ENCODE results near the gene SRSF12.
"Not testable (repeated sequence)": the region's sequence is repeated elsewhere in the genome, so short reads cannot be mapped to it uniquely, and the experiment has no call there.

Gene SRSF12

DNA sequence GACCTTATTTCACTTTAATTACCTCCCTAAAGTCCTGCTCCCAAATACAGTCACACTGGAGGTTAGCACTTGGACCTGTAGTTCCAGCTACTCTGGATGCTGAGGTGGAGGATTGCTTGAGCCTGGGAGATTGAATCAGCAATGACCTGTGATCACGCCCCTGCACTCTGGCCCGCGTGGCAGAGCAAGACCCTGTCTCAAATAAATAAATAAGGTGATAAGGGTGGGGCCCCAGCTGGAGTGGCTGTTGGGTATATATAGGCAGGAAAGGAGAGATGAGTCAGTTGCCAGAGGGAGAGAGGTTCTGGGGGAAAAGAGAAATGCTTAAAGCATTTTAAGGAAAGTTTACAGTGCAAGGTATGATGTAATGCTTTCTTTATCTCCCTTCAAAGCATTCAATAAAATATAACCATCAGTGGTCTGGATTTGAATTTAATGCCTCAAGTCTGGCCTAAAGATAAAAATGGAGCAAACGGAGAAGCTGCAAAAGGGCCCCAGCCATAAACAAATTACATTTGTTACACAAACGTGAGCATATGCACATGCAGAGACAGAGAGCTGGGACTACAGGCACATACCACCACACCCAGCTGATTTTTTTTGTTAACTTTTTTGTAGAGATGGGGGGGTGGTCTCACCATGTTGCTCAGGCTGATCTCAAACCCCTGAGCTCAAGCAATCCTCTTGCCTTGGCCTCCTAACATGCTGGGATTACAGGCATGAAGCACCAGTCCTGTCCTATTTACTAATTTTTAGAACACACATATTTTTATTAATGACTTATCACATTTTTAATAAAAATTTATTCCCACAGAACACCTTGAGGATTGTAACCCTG lies 21.9 kb upstream of the SRSF12 start:
- DNase-seq (ENCODE audit: low spot score), result no peak
- TF ChIP-seq, protein P1, sequence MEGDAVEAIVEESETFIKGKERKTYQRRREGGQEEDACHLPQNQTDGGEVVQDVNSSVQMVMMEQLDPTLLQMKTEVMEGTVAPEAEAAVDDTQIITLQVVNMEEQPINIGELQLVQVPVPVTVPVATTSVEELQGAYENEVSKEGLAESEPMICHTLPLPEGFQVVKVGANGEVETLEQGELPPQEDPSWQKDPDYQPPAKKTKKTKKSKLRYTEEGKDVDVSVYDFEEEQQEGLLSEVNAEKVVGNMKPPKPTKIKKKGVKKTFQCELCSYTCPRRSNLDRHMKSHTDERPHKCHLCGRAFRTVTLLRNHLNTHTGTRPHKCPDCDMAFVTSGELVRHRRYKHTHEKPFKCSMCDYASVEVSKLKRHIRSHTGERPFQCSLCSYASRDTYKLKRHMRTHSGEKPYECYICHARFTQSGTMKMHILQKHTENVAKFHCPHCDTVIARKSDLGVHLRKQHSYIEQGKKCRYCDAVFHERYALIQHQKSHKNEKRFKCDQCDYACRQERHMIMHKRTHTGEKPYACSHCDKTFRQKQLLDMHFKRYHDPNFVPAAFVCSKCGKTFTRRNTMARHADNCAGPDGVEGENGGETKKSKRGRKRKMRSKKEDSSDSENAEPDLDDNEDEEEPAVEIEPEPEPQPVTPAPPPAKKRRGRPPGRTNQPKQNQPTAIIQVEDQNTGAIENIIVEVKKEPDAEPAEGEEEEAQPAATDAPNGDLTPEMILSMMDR (IDR thresholded peaks at IDR 0.05; ENCODE audit: borderline replicate concordance, control extremely low read depth, extremely low read depth, insufficient read depth, missing control alignments), result no peak
- in situ Hi-C loops (cut with MboI; ENCODE audit: low sequenced_read_pairs, unreplicated experiment), result no loop called here

DNA sequence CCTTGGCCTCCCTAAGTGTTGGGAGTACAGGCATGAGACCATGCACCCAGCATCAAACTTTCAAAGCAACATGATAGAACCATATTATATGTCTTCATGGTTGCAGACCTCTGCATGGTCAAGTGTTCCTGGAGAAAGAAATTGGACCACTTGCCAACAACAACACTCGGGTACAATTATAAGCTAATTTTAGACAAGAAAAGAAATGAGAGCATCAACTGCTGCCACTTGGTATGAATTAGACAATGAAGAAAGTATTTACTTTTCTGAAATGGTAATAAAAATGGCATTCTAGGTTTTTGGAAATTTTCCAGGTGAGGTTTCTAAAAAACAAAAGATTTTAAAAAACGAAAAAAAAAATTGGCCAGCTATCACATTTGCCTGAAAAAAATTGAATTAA lies 20.3 kb upstream of the SRSF12 start:
- TF ChIP-seq, protein P1 (IDR thresholded peaks at IDR 0.05; ENCODE audit: borderline replicate concordance, control extremely low read depth, extremely low read depth, insufficient read depth, missing control alignments), result no peak
- no peak for DNase-seq (ENCODE audit: low spot score)
- in situ Hi-C loops (cut with MboI; ENCODE audit: low sequenced_read_pairs, unreplicated experiment), result no loop called here

DNA sequence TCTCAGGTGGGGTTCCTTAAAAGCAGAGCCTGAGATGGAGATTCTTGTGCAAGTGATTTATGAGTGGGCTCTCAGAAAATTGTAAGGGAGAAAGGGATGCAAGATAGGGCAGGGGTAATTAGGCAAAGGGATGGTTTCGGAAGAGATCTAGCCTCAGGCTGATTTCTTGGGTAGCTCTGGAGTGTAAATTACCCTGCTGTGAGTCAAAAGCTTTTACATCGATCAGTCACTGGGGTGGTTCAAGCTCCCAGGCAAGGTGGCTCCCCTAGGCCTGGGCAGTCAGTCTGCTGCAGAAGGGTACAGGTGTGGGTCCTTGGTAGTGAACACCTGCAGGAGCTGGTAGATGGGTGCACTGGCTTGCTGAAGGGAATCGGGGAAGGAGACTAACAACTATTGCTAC lies 16.9 kb upstream of the SRSF12 start:
- TF ChIP-seq, protein P1 (IDR thresholded peaks at IDR 0.05; ENCODE audit: borderline replicate concordance, control extremely low read depth, extremely low read depth, insufficient read depth, missing control alignments), result no peak
- no peak for DNase-seq (ENCODE audit: low spot score)
- in situ Hi-C loops (cut with MboI; ENCODE audit: low sequenced_read_pairs, unreplicated experiment), result no loop called here

DNA sequence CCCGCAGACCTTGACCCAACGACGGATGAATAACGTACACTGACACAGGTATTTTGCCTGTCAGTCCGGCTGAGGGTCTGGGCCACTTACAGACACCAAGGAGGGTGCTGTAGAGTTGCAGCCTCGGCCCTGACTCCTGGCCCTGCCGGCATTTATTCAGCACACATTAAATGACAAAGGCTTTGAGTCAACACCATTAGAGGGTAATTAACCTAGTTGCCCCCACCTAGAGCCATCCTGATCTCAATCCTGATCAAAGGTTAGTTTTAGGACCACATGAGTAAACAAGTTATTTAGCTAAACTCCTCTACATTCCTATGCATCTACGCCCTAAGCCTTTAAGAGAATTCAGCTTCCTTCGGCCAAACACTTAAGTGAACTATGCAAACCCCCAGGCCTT lies 16.1 kb upstream of the SRSF12 start:
- in situ Hi-C loops (cut with MboI; ENCODE audit: low sequenced_read_pairs, unreplicated experiment), result no loop called here
- DNase-seq (ENCODE audit: low spot score), result no peak
- TF ChIP-seq, protein P1 (IDR thresholded peaks at IDR 0.05; ENCODE audit: borderline replicate concordance, control extremely low read depth, extremely low read depth, insufficient read depth, missing control alignments), result no peak

DNA sequence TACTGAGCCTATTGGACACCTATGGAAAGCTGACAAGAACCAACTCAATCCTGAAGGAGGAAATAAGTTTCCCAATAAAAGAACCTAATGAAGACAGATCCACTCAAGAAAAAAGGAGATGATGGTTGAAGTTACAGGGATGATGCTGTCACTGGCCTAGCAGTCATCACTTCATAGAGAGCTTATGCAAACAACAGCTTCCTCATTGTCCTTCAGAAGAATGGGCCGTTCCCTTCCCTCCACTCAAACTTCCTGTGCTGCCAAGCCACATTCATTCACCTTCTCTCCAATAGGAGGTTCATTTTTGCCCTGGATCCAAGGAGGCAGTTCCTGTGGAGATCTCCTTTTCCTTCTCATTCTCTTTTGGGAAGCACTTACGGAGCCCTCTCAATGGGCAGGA lies 14.2 kb upstream of the SRSF12 start:
- in situ Hi-C loops (cut with MboI; ENCODE audit: low sequenced_read_pairs, unreplicated experiment), result no loop called here
- TF ChIP-seq, protein P1 (IDR thresholded peaks at IDR 0.05; ENCODE audit: borderline replicate concordance, control extremely low read depth, extremely low read depth, insufficient read depth, missing control alignments), result no peak
- no peak for DNase-seq (ENCODE audit: low spot score)

DNA sequence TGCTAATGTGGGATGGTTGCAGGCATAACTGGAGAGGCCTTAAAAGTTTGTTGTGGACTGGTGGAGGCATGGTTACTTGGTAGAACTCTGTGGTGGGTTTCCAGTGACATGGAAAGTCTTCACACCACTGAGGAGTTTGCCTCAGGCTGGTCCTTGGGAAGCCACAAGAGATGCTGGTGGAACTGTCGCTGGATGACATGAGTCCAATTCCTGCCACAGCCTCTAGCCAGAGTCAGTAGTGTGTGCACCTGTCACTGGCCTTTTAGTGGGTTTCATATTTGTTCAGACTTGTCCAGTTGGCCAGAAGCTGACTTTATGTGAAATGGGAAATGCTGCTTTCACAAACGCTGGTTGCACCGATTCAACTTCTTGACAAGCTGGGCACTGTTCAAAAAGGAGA lies 13.7 kb upstream of the SRSF12 start:
- DNase-seq (ENCODE audit: low spot score), result no peak
- in situ Hi-C loops (cut with MboI; ENCODE audit: low sequenced_read_pairs, unreplicated experiment), result no loop called here
- TF ChIP-seq, protein P1 (IDR thresholded peaks at IDR 0.05; ENCODE audit: borderline replicate concordance, control extremely low read depth, extremely low read depth, insufficient read depth, missing control alignments), result no peak

DNA sequence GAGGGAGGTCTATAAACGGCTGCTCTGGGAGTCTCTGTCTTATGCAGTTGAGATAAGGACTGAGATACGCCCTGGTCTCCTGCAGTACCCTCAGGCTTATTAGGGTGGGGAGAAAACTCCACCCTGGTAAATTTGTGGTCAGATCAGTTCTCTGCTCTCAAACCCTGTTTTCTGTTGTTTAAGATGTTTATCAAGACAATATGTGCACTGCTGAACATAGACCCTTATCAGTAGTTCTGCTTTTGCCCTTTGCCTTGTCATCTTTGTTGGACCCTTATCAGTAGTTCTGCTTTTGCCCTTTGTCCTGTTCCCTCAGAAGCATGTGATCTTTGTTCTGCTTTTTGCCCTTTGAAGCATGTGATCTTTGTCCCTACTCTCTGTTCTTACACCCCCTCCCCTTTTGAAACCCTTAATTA lies 10.4 kb upstream of the SRSF12 start:
- in situ Hi-C loops (cut with MboI; ENCODE audit: low sequenced_read_pairs, unreplicated experiment); DNase-seq (ENCODE audit: low spot score): not testable (repeated sequence)
